Hematopoietic multipotent progenitor cell treated with erythropoietin and hydrocortisone succinate and interleukin-3 and kit ligand, for 4 days (in vitro differentiated cells): Measurements from ENCODE around the gene YIF1A.
"Not testable (repeated sequence)": the region's sequence is repeated elsewhere in the genome, so short reads cannot be mapped to it uniquely, and the experiment has no call there.

Source experiments
- DNase-seq: peaks from one replicate; pipeline ENCODE4 v3.0.0-alpha.2; 2015

Gene YIF1A

GRCh38 chr11:66310803-66311440, 22.0 kb upstream of the YIF1A start:
- DNase-seq: not testable (repeated sequence)

- no peak for DNase-seq
These were observed 21.4 kb upstream of the YIF1A start for GRCh38 chr11:66310324-66310723.

GRCh38 chr11:66309475-66309874, 20.5 kb upstream of the YIF1A start:
- no peak for DNase-seq

- DNase-seq: no peak
These were observed 13.7 kb upstream of the YIF1A start for GRCh38 chr11:66302656-66303055.

- no peak for DNase-seq
These were observed 10.2 kb upstream of the YIF1A start for GRCh38 chr11:66299186-66299585.

- DNase-seq: no peak
These were observed 8.7 kb upstream of the YIF1A start for GRCh38 chr11:66297610-66298009.

- DNase-seq: no peak
These were observed 6.0 kb upstream of the YIF1A start for GRCh38 chr11:66294626-66295620.

GRCh38 chr11:66293777-66294625, 5.1 kb upstream of the YIF1A start:
- no peak for DNase-seq

- DNase-seq: no peak
These were observed 4.4 kb upstream of the YIF1A start for GRCh38 chr11:66293352-66293751.

GRCh38 chr11:66292543-66293332, 3.8 kb upstream of the YIF1A start:
- no peak for DNase-seq

GRCh38 chr11:66291706-66292542, 3.0 kb upstream of the YIF1A start, which contains the start of gene TMEM151A:
TMEM151A (plus strand) TSS chr11:66291894; CDS start chr11:66292014, 120 bp downstream.
- DNase-seq: no peak

GRCh38 chr11:66291303-66291705, 2.4 kb upstream of the YIF1A start:
- DNase-seq: no peak

- DNase-seq: no peak
These were observed 1.3 kb upstream of the YIF1A start for GRCh38 chr11:66290330-66290621.

- peak; percentile 88 for DNase-seq
These were observed 796 bp upstream of the YIF1A start for GRCh38 chr11:66289548-66290329.

- peak; percentile 33 for DNase-seq
These were observed 863 bp downstream of the YIF1A start for GRCh38 chr11:66287889-66288670.

GRCh38 chr11:66287211-66287888, 1.6 kb downstream of the YIF1A start:
- no peak for DNase-seq

GRCh38 chr11:66286699-66287098, 2.2 kb downstream of the YIF1A start:
- DNase-seq: no peak

- no peak for DNase-seq
These were observed 3.5 kb downstream of the YIF1A start for GRCh38 chr11:66285250-66285947.
